ENCODE measurements around the gene SARS2. TPM values are rescaled to one million over a fixed set of nuclear protein-coding genes. Genes with fewer than 3 reads are reported as not detected.

Gene SARS2
- total RNA-seq, 1 experiment from 2014 or later: 74.7 TPM

- Mint-ChIP-seq H3K27me3 (ENCODE audit: low read depth) (no peaks in the 10 kb centered on the region), H3K4me3 (no peak overlapping the region), H3K27ac (no peak overlapping the region), H3K4me1 (no peaks in the 10 kb centered on the region), H3K9me3 (0 out of 2 replicates have a peak, but pooled peaks cover 4% of the 10 kb centered on the region), H3K36me3 (peaks cover 37% of the 10 kb centered on the region)
- no peak for DNase-seq (ENCODE audit: low spot score)
- ChIA-PET CTCF (interaction anchor here (1.8 kb wide), 1 partner anchor 8 kb away, joined by 10 read pairs; the partner anchor contains the start of genes MRPS12 and SARS2), POLR2A (no interaction called here)
- no peak for ATAC-seq
- TF ChIP-seq IRF2 (CRISPR knock-in tag; IDR thresholded peaks at IDR 0.05; ENCODE audit: borderline replicate concordance, low read depth) (no peak), MLX (CRISPR knock-in tag; IDR thresholded peaks at IDR 0.05) (no peak), EMX1 (CRISPR knock-in tag; IDR thresholded peaks at IDR 0.05) (no peak), IRF1 (CRISPR knock-in tag; IDR thresholded peaks at IDR 0.05) (no peak), PRDM15 (CRISPR knock-in tag; IDR thresholded peaks at IDR 0.05) (no peak), ZNF512 (CRISPR knock-in tag; IDR thresholded peaks at IDR 0.05; ENCODE audit: borderline replicate concordance) (no peak), RORB (CRISPR knock-in tag; IDR thresholded peaks at IDR 0.05) (no peak), ZNF423 (CRISPR knock-in tag; IDR thresholded peaks at IDR 0.05) (no peak), TEAD4 (CRISPR knock-in tag; IDR thresholded peaks at IDR 0.05) (no peak), RELA (CRISPR knock-in tag; IDR thresholded peaks at IDR 0.05; ENCODE audit: borderline replicate concordance) (no peak), ZMAT4 (CRISPR knock-in tag; IDR thresholded peaks at IDR 0.05) (no peak), ZNF317 (CRISPR knock-in tag; IDR thresholded peaks at IDR 0.05; ENCODE audit: borderline replicate concordance, low read depth) (no peak), ZNF416 (CRISPR knock-in tag; IDR thresholded peaks at IDR 0.05) (no peak), E2F4 (CRISPR knock-in tag; IDR thresholded peaks at IDR 0.05; ENCODE audit: borderline replicate concordance, low read depth) (no peak)
Measured at GRCh38 chr19:38922482-38922881, 8.1 kb downstream of the SARS2 start.

GRCh38 chr19:38921420-38922274 is 8.9 kb downstream of the SARS2 start:
- ChIA-PET CTCF (interaction anchor here (1.8 kb wide), 1 partner anchor 8 kb away, joined by 10 read pairs; the partner anchor contains the start of genes MRPS12 and SARS2), POLR2A (interaction anchor here (1.0 kb wide), 1 partner anchor 9 kb away, joined by 3 read pairs; the partner anchor contains the start of genes MRPS12 and SARS2)
- no peak for ATAC-seq
- Mint-ChIP-seq H3K4me1 (no peaks in the 10 kb centered on the region), H3K27ac (peak overlapping the region; percentile 58; the same call in 1 of the 2 replicates), H3K4me3 (no peak overlapping the region), H3K9me3 (0 out of 2 replicates have a peak, but pooled peaks cover 4% of the 10 kb centered on the region), H3K27me3 (ENCODE audit: low read depth) (no peaks in the 10 kb centered on the region), H3K36me3 (peaks cover 37% of the 10 kb centered on the region)
- no peak for DNase-seq (ENCODE audit: low spot score)
- TF ChIP-seq RORB (CRISPR knock-in tag; IDR thresholded peaks at IDR 0.05) (no peak), SOX15 (CRISPR knock-in tag; IDR thresholded peaks at IDR 0.05) (no peak), SMAD4 (CRISPR knock-in tag; IDR thresholded peaks at IDR 0.05) (no peak), USF2 (CRISPR knock-in tag; IDR thresholded peaks at IDR 0.05) (no peak), EMX1 (CRISPR knock-in tag; IDR thresholded peaks at IDR 0.05) (no peak), ZNF138 (CRISPR knock-in tag; conservative IDR thresholded peaks at IDR 0.05) (no peak), AFF4 (CRISPR knock-in tag; IDR thresholded peaks at IDR 0.05; ENCODE audit: borderline replicate concordance) (no peak), ZNF219 (CRISPR knock-in tag; IDR thresholded peaks at IDR 0.05; ENCODE audit: borderline replicate concordance) (no peak)

Data from WTC11 (cell line).